Neural progenitor cell (in vitro differentiated cells): ENCODE measurements around the gene PPP2R5C. TPM values are rescaled to one million over a fixed set of nuclear protein-coding genes. Genes with fewer than 3 reads are reported as not detected.

Experiments
- DNase-seq: peaks from one replicate; pipeline ENCODE4 v3.0.0-alpha.2; 2016; ENCODE audit warnings: low spot score
- H2AFZ ChIP-seq: fragments of 200-600 bp; sonication (generic); replicated peaks from 2 replicates; pipeline ENCODE4 v1.6.1; 2016; ENCODE audit warnings: antibody characterized with exemption
- H3F3A ChIP-seq: fragments of 200-600 bp; sonication (generic); 2 replicates; pipeline ENCODE4 v1.6.1; 2016; ENCODE audit warnings: antibody characterized with exemption, low read depth
- H3K27ac ChIP-seq: fragments of 200-600 bp; sonication (generic); 2 replicates; pipeline ENCODE4 v1.5.1; 2016; ENCODE audit warnings: mild to moderate bottlenecking
- H3K27me3 ChIP-seq: fragments of 200-600 bp; sonication (generic); 2 replicates; pipeline ENCODE4 v1.6.1; 2016; ENCODE audit warnings: mild to moderate bottlenecking, moderate library complexity
- H3K36me3 ChIP-seq: fragments of 200-600 bp; sonication (generic); 2 replicates; pipeline ENCODE4 v1.5.1; 2016
- H3K4me1 ChIP-seq: fragments of 200-600 bp; sonication (generic); 2 replicates; pipeline ENCODE4 v1.6.1; 2016; ENCODE audit warnings: mixed run types
- H3K4me2 ChIP-seq: fragments of 200-600 bp; sonication (generic); 2 replicates; pipeline ENCODE4 v1.6.1; 2016
- H3K4me3 ChIP-seq: fragments of 200-600 bp; sonication (generic); 2 replicates; pipeline ENCODE4 v1.5.1; 2016
- H3K79me2 ChIP-seq: fragments of 200-600 bp; sonication (generic); 2 replicates; pipeline ENCODE4 v1.6.1; 2016; ENCODE audit warnings: low read depth
- H3K9ac ChIP-seq: fragments of 200-600 bp; sonication (generic); 2 replicates; pipeline ENCODE4 v1.6.1; 2016
- H3K9me3 ChIP-seq: fragments of 200-600 bp; sonication (generic); 2 replicates; pipeline ENCODE4 v1.5.1; 2016; ENCODE audit warnings: low read depth
- H4K20me1 ChIP-seq: fragments of 200-600 bp; sonication (generic); 2 replicates; pipeline ENCODE4 v1.6.1; 2016; ENCODE audit warnings: low read depth
- H3K27ac Mint-ChIP-seq: 3 replicates; pipeline ENCODE4 v1.8.0; 2021; ENCODE audit warnings: mixed read lengths
- H3K27me3 Mint-ChIP-seq: 2 replicates; pipeline ENCODE4 v1.8.0; 2022; ENCODE audit warnings: low read depth, mild to moderate bottlenecking, inconsistent platforms, moderate library complexity, mixed read lengths; ENCODE audit not compliant: insufficient read depth
- H3K36me3 Mint-ChIP-seq: 3 replicates; pipeline ENCODE4 v1.8.0; 2021; ENCODE audit warnings: mixed read lengths
- H3K4me1 Mint-ChIP-seq: 3 replicates; pipeline ENCODE4 v1.8.0; 2021; ENCODE audit warnings: mixed read lengths
- H3K4me3 Mint-ChIP-seq: 3 replicates; pipeline ENCODE4 v1.8.0; 2021; ENCODE audit warnings: mild to moderate bottlenecking, moderate library complexity, mixed read lengths
- H3K9me3 Mint-ChIP-seq: 3 replicates; pipeline ENCODE4 v1.8.0; 2020; ENCODE audit warnings: mixed read lengths
- EZH2 ChIP-seq: fragments of 200-600 bp; sonication (generic); IDR thresholded peaks from 2 replicates; pipeline ENCODE4 v1.6.1; 2017; ENCODE audit warnings: antibody characterized with exemption, mild to moderate bottlenecking, moderate library complexity
- EZH2phosphoT487 ChIP-seq: fragments of 200-600 bp; sonication (generic); IDR thresholded peaks from 2 replicates; pipeline ENCODE4 v1.6.1; 2017; ENCODE audit warnings: antibody characterized with exemption
- total RNA-seq: library from RNA; depleted of rRNA; stranded (reverse); fragments of >200 nt; gene quantifications from 2 replicates; pipeline ENCODE4 v1.2.3, GENCODE V29; 2015; ENCODE audit warnings: low replicate concordance
- TF ChIP-seq, protein P1 (sequence below): fragments of 200-600 bp; sonication (generic); IDR thresholded peaks from 2 replicates; pipeline ENCODE4 v1.5.1; 2017; ENCODE audit warnings: antibody characterized with exemption, mild to moderate bottlenecking

The PPP2R5C gene
- total RNA-seq, 1 donor from 2014 or later = 183 TPM

DNA sequence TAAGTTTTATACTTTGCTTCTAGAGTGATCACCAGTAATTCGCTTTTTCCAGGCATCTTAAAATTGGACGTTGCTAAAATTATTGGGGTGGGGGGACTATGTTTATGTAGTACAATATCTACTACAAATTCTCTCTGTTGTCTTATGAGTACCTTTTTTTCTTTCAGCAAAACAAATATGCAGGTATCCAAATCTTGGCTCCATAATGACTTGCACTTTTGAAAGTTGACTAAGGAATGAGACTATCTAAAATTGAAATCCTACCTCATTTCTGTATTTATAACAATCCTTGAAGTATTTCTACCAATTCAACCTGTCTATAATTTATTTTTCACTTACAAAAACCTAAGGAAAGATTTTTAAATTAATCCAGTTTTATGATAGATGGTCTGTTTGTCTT is 205.2 kb downstream of the PPP2R5C start:
- Histone ChIP-seq H3K27ac (no peak overlapping the region), H3K4me2 (peak overlapping the region; percentile 94), H3K79me2 (peaks cover 73% of the 10 kb centered on the region), H2AFZ (no peak overlapping the region), H3K4me1 (peaks cover 16% of the 10 kb centered on the region), H3F3A (peaks cover 4% of the 10 kb centered on the region), H3K4me3 (peak overlapping the region; percentile 85), H3K36me3 (peaks cover 3% of the 10 kb centered on the region), H3K9me3 (no peaks in the 10 kb centered on the region), H3K27me3 (peaks cover 24% of the 10 kb centered on the region), H3K9ac (no peak overlapping the region), H4K20me1 (peaks cover 64% of the 10 kb centered on the region)
- no peak for DNase-seq
- Mint-ChIP-seq H3K27ac (no peak overlapping the region), H3K36me3 (peaks cover 10% of the 10 kb centered on the region), H3K9me3 (no peaks in the 10 kb centered on the region), H3K27me3 (peaks cover 3% of the 10 kb centered on the region), H3K4me1 (peaks cover 28% of the 10 kb centered on the region), H3K4me3 (peak overlapping the region; percentile 70)
- no peak for TF ChIP-seq EZH2phosphoT487
- no peak for TF ChIP-seq EZH2
- TF ChIP-seq, protein P1, sequence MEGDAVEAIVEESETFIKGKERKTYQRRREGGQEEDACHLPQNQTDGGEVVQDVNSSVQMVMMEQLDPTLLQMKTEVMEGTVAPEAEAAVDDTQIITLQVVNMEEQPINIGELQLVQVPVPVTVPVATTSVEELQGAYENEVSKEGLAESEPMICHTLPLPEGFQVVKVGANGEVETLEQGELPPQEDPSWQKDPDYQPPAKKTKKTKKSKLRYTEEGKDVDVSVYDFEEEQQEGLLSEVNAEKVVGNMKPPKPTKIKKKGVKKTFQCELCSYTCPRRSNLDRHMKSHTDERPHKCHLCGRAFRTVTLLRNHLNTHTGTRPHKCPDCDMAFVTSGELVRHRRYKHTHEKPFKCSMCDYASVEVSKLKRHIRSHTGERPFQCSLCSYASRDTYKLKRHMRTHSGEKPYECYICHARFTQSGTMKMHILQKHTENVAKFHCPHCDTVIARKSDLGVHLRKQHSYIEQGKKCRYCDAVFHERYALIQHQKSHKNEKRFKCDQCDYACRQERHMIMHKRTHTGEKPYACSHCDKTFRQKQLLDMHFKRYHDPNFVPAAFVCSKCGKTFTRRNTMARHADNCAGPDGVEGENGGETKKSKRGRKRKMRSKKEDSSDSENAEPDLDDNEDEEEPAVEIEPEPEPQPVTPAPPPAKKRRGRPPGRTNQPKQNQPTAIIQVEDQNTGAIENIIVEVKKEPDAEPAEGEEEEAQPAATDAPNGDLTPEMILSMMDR = no peak

DNA sequence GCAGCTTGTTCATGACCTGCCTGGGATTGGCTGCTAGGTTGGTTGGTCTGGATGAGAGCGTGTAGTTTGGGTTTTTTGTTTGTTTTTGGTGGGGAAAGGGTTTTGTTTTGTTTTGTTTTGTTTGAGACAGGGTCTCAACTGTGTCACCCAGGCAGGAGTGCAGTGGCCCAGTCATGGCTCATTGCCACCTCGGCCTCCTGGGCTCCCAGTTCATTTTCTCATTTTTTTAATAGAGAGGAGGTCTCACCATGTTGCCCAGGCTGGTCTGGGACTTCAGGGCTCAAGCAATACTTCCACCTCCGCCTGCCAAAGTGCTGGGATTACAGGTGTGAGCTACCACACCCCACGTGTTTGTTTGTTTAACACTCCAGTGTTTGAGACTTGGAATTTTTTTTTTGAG is 206.7 kb downstream of the PPP2R5C start:
- no peak for DNase-seq
- Mint-ChIP-seq H3K9me3 (no peaks in the 10 kb centered on the region), H3K36me3 (peaks cover 10% of the 10 kb centered on the region), H3K4me1 (peaks cover 35% of the 10 kb centered on the region), H3K27ac (peak overlapping the region; percentile 10), H3K4me3 (peak overlapping the region; percentile 59), H3K27me3 (peaks cover 3% of the 10 kb centered on the region)
- no peak overlapping the region for H3K27ac ChIP-seq
- TF ChIP-seq EZH2phosphoT487 = no peak
- TF ChIP-seq EZH2 = no peak
- TF ChIP-seq, protein P1 = no peak
- no peak overlapping the region for H3K4me3 ChIP-seq
- no peaks in the 10 kb centered on the region for H3K9me3 ChIP-seq
- H3K36me3 ChIP-seq = peaks cover 3% of the 10 kb centered on the region
- H3F3A ChIP-seq = peaks cover 4% of the 10 kb centered on the region
- H3K4me1 ChIP-seq = peaks cover 16% of the 10 kb centered on the region
- peaks cover 79% of the 10 kb centered on the region for H4K20me1 ChIP-seq
- H3K27me3 ChIP-seq = peaks cover 9% of the 10 kb centered on the region
- no peak overlapping the region for H2AFZ ChIP-seq
- H3K79me2 ChIP-seq = peaks cover 88% of the 10 kb centered on the region
- H3K4me2 ChIP-seq = no peak overlapping the region
- H3K9ac ChIP-seq = no peak overlapping the region

DNA sequence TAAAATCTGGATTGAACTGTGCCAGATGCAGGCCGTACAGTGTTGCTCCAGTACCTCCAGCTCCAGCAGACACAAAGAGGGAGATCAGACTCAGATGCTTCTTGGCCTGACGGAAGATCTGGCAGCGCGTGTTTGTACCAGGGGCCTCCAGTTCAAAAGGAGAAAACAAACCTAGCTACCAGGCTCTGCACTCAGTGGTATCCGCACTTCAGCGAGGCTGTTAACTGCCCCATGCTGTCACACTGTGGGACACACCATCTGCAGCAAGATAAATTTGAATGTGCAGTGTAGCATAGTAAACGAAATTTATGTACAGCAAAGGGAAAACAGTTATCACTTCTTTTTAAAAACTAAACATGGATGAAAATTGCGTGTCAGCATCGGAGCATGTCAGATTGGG is 208.0 kb downstream of the PPP2R5C start:
- H3K9ac ChIP-seq = no peak overlapping the region
- Mint-ChIP-seq H3K4me3 (no peak overlapping the region), H3K27me3 (peaks cover 3% of the 10 kb centered on the region), H3K36me3 (peaks cover 10% of the 10 kb centered on the region), H3K27ac (peak overlapping the region; percentile 39), H3K4me1 (peaks cover 30% of the 10 kb centered on the region), H3K9me3 (no peaks in the 10 kb centered on the region)
- TF ChIP-seq, protein P1 = no peak
- TF ChIP-seq EZH2phosphoT487 = no peak
- TF ChIP-seq EZH2 = no peak
- H2AFZ ChIP-seq = no peak overlapping the region
- H3K79me2 ChIP-seq = peaks cover 100% of the 10 kb centered on the region
- H3K4me2 ChIP-seq = no peak overlapping the region
- DNase-seq = no peak
- H3K4me3 ChIP-seq = no peak overlapping the region
- H3K9me3 ChIP-seq = no peaks in the 10 kb centered on the region
- peaks cover 3% of the 10 kb centered on the region for H3K36me3 ChIP-seq
- H3F3A ChIP-seq = peaks cover 4% of the 10 kb centered on the region
- peaks cover 92% of the 10 kb centered on the region for H4K20me1 ChIP-seq
- H3K27ac ChIP-seq = no peak overlapping the region
- peaks cover 16% of the 10 kb centered on the region for H3K4me1 ChIP-seq
- no peaks in the 10 kb centered on the region for H3K27me3 ChIP-seq
